Sigmoid colon (tissue), 4 donors: ENCODE results near the gene AQP6.

ENCODE experiments used
- POLR2AphosphoS5 ChIP-seq, 4 donors: sonication (generic); formaldehyde crosslinking; IDR thresholded peaks; one replicate each; pipeline ENCODE4 v1.6.1; 2017; ENCODE audit warnings: antibody characterized with exemption in 4 of 4
- TF ChIP-seq, protein P1 (sequence below), 4 experiments: fragments of 450-650 bp in 3 of 4; fragments of 200-600 bp in 1 of 4; IDR thresholded peaks; one replicate each; pipeline ENCODE4 v1.5.1; 2016 to 2019; ENCODE audit warnings: antibody characterized with exemption in 4 of 4, mild to moderate bottlenecking in 3 of 4, moderate library complexity in 2 of 4

DNA sequence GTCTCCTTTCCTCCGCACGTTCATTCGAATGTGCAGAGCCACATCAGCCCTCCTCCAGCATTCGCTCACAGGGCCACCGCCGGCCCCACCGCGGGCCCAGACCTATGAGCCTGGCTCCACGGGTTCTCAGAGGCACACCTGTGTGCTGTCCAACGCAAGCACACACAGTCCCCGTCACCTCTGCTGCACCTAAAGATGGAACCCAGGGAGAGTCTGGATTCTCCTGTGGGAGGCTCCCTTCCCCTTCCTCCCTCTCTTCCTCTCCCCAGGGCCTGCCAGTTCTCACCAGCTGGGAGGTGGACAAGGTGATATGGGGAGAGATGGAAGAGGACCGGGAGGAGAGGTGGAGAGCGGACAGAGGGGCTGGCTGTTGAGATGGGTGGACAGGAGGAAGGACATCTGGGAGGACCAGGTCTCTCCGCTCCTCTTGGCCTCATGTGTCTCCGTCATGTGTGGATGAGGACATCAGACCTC is 4.9 kb upstream of the AQP6 start:
- TF ChIP-seq, protein P1, sequence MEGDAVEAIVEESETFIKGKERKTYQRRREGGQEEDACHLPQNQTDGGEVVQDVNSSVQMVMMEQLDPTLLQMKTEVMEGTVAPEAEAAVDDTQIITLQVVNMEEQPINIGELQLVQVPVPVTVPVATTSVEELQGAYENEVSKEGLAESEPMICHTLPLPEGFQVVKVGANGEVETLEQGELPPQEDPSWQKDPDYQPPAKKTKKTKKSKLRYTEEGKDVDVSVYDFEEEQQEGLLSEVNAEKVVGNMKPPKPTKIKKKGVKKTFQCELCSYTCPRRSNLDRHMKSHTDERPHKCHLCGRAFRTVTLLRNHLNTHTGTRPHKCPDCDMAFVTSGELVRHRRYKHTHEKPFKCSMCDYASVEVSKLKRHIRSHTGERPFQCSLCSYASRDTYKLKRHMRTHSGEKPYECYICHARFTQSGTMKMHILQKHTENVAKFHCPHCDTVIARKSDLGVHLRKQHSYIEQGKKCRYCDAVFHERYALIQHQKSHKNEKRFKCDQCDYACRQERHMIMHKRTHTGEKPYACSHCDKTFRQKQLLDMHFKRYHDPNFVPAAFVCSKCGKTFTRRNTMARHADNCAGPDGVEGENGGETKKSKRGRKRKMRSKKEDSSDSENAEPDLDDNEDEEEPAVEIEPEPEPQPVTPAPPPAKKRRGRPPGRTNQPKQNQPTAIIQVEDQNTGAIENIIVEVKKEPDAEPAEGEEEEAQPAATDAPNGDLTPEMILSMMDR (IDR thresholded peaks at IDR 0.05): no peak
- TF ChIP-seq POLR2AphosphoS5 (IDR thresholded peaks at IDR 0.05): no peak
